C4-2B (cell line): ENCODE measurements around the gene SULT1A1.

Experiments used
- H3K27ac ChIP-seq: fragments of 450-650 bp; 2 replicates; pipeline ENCODE4 v1.5.1; 2017
- ZFX ChIP-seq: fragments of 450-650 bp; IDR thresholded peaks from 2 replicates; pipeline ENCODE4 v1.6.1; 2017
- TF ChIP-seq, protein P1 (sequence below): fragments of 450-650 bp; conservative IDR thresholded peaks from 2 replicates; pipeline ENCODE4 v1.5.1; 2017; ENCODE audit warnings: mild to moderate bottlenecking

The SULT1A1 gene

GRCh38 chr16:28590384-28591340, 19.2 kb downstream of the SULT1A1 start:
- H3K27ac ChIP-seq, result no peak overlapping the region
- no peak for TF ChIP-seq ZFX
- TF ChIP-seq, protein P1, sequence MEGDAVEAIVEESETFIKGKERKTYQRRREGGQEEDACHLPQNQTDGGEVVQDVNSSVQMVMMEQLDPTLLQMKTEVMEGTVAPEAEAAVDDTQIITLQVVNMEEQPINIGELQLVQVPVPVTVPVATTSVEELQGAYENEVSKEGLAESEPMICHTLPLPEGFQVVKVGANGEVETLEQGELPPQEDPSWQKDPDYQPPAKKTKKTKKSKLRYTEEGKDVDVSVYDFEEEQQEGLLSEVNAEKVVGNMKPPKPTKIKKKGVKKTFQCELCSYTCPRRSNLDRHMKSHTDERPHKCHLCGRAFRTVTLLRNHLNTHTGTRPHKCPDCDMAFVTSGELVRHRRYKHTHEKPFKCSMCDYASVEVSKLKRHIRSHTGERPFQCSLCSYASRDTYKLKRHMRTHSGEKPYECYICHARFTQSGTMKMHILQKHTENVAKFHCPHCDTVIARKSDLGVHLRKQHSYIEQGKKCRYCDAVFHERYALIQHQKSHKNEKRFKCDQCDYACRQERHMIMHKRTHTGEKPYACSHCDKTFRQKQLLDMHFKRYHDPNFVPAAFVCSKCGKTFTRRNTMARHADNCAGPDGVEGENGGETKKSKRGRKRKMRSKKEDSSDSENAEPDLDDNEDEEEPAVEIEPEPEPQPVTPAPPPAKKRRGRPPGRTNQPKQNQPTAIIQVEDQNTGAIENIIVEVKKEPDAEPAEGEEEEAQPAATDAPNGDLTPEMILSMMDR, result no peak

GRCh38 chr16:28589930-28590329, 19.9 kb downstream of the SULT1A1 start:
- H3K27ac ChIP-seq, result no peak overlapping the region
- no peak for TF ChIP-seq ZFX
- TF ChIP-seq, protein P1, result no peak

- H3K27ac ChIP-seq, result no peak overlapping the region
- TF ChIP-seq, protein P1, result no peak
- no peak for TF ChIP-seq ZFX
Observed at GRCh38 chr16:28589069-28589468, 20.8 kb downstream of the SULT1A1 start.

DNA sequence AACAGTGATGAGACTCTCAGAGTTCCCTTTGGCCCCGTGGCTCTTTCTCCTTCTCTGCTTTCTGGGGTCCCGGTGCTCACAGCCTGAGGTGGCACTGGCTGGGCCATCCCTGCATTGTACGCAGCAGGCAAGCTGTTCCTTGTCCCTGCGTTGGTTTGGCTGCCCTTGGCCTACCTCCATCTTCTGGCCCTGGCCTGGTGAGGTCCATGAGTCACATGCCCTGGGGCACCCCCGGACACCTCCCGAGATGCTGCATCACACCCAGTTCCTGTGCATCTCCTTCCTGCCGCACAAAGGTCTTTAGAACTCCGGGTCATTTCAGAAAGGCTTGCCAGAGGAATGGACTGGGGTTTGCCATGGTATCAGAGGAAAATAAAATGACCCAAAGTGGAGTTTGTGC, 22.5 kb downstream of the SULT1A1 start:
- no peak for TF ChIP-seq ZFX
- TF ChIP-seq, protein P1, result no peak

GRCh38 chr16:28586466-28586865, 23.4 kb downstream of the SULT1A1 start:
- TF ChIP-seq ZFX, result no peak
- TF ChIP-seq, protein P1, result no peak

More for the DNA sequence above, 22.5 kb downstream of the SULT1A1 start:
- no peak overlapping the region for H3K27ac ChIP-seq

GRCh38 chr16:28585674-28586073, 24.2 kb downstream of the SULT1A1 start:
- TF ChIP-seq, protein P1, result no peak
- no peak for TF ChIP-seq ZFX
- H3K27ac ChIP-seq, result no peak overlapping the region

More at GRCh38 chr16:28586466-28586865, 23.4 kb downstream of the SULT1A1 start:
- no peak overlapping the region for H3K27ac ChIP-seq

DNA sequence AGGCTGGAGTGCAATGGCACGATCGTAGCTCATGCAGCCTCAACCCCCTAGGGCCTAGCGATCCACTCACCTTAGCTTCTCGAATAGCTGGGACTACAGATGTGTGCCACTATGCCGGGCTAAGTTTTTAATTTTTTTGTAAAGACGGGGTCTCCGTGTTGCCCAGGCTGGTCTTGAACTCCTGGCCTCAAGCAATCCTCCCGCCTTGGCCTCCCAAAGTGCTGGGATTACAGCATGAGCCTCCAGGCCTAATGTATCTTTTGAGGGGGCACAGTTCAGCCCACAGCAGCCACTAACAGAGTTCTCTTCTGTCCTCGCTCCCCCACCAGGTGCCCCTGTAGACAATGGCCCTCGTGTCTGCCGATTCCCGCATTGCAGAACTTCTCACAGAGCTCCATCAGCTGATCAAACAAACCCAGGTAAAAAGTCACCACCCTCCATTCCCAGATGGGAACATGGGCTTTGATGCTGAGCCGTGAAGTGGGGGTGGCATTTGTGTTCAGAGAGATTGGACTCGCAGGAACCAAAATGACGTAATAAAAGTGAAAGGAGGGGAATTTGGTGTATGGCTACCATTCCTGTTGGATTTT, 29.0 kb downstream of the SULT1A1 start:
- no peak for TF ChIP-seq ZFX
- TF ChIP-seq, protein P1, result no peak
- no peak overlapping the region for H3K27ac ChIP-seq
